Neural cell (in vitro differentiated cells): ENCODE results near the gene OTOF.

Experiments used
- CTCF ChIP-seq: fragments of 450-650 bp; IDR thresholded peaks from 2 replicates; pipeline ENCODE4 v1.5.1; 2014; ENCODE audit warnings: antibody characterized with exemption, mild to moderate bottlenecking, moderate library complexity; ENCODE audit not compliant: poor library complexity, severe bottlenecking
- MXI1 ChIP-seq: fragments of 450-650 bp; conservative IDR thresholded peaks from 2 replicates; pipeline ENCODE4 v1.6.1; 2014; ENCODE audit warnings: antibody characterized with exemption, mild to moderate bottlenecking; ENCODE audit not compliant: poor library complexity, severe bottlenecking
- SMC3 ChIP-seq: fragments of 450-650 bp; conservative IDR thresholded peaks from 2 replicates; pipeline ENCODE4 v1.6.1; 2014; ENCODE audit warnings: antibody characterized with exemption, mild to moderate bottlenecking, moderate library complexity; ENCODE audit not compliant: poor library complexity

GRCh38 chr2:26423750-26424149 lies 54.2 kb downstream of the OTOF start:
- TF ChIP-seq MXI1 (no peak), CTCF (no peak), SMC3 (no peak)
